Fibroblast of skin of right biceps (primary cell): ENCODE data around the gene OTOP3.
"Not testable (repeated sequence)": the region's sequence is repeated elsewhere in the genome, so short reads cannot be mapped to it uniquely, and the experiment has no call there.

ENCODE experiments used
- DNase-seq: peaks from one replicate; pipeline ENCODE4 v3.0.0-alpha.2; 2013

OTOP3 gene, protein sequence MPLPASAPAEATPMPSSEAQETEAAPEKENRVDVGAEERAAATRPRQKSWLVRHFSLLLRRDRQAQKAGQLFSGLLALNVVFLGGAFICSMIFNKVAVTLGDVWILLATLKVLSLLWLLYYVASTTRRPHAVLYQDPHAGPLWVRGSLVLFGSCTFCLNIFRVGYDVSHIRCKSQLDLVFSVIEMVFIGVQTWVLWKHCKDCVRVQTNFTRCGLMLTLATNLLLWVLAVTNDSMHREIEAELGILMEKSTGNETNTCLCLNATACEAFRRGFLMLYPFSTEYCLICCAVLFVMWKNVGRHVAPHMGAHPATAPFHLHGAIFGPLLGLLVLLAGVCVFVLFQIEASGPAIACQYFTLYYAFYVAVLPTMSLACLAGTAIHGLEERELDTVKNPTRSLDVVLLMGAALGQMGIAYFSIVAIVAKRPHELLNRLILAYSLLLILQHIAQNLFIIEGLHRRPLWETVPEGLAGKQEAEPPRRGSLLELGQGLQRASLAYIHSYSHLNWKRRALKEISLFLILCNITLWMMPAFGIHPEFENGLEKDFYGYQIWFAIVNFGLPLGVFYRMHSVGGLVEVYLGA

DNA sequence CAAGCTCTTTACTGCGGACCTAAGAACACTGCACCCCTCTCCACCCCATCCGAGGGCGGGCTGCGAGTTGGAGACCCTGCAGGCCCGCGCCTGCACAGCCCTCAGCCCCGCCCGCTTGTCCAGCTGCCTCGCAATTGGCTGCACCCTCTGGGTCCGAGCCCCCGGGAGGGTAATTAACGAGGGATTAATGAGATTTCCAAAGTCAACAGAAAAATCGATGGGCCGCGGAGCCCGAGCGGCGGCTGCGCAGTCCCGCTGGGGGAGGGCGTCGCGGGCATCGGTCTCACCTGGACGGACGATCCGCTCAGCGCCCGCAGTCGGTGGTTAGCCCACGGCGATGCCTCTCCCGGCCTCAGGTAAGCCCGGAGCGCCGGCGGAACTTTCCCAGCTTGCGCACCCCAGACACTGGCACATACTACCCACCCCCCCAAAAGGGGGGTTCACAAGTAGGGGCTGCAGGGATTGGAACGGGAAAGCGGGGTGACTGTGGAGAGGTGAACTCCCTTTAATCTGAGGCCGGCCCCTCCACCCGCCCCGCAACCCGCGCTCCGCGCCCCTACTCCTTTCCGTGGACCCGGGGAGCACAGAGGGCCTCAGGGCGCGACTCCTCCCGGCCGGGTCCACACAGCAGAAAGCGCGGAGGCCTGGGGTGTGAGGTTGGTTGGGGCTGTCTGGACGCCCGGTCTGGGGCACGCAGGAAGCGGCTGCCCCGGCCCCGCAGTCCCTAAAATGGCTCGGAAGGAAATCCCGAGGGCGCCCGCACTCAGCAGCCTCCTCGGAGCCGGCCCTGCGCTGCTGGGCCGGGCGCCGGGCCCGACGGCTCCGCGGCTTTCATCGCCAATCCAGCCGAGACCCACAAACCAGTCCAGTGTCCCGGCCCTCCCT, at the start of gene OTOP3:
Gene OTOP3 (plus strand): TSS at position 314 of the 885 bp plus-strand sequence. CDS start 24 bp downstream, at position 338.
- no peak for DNase-seq

DNA sequence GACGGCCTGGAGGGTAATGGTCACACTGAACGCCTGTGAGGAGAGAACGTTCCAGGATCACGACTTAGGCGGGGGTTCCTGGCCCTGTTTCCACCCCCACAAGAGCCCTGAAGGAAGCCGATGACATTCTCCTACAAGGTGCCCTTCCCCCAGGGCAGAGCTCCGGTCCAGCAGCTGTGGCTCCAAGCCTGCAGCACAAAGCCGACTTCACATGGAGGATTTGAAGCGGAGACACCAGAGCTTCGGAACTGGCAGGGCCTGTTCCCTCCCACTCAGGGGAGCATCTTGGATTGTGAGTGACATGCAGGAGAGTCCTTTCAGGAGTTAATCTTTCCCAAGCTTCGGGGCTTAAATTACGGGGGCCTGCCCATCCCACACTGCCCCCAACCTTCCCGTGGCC, 47.2 kb upstream of the OTOP3 start:
- DNase-seq = no peak

DNA sequence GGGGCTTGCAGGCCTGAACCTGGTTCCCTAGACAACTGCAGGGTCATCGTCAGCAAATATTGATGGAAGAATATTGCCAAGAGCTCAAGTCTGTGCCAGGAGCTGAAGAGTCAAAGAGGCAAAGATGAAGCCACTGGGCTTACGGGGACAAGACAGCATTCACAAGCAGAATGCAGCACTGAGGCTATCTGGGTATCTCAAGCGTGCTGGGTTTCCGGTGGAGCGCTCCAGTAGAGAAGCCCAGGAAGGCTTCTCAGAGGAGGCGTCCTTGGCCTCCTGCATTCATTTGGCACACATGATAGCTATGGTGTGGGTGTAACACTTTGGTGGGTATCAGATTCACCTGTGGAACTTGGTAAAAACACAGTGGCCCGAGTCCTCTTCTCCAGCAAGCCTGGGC, 45.1 kb upstream of the OTOP3 start:
- no peak for DNase-seq

DNA sequence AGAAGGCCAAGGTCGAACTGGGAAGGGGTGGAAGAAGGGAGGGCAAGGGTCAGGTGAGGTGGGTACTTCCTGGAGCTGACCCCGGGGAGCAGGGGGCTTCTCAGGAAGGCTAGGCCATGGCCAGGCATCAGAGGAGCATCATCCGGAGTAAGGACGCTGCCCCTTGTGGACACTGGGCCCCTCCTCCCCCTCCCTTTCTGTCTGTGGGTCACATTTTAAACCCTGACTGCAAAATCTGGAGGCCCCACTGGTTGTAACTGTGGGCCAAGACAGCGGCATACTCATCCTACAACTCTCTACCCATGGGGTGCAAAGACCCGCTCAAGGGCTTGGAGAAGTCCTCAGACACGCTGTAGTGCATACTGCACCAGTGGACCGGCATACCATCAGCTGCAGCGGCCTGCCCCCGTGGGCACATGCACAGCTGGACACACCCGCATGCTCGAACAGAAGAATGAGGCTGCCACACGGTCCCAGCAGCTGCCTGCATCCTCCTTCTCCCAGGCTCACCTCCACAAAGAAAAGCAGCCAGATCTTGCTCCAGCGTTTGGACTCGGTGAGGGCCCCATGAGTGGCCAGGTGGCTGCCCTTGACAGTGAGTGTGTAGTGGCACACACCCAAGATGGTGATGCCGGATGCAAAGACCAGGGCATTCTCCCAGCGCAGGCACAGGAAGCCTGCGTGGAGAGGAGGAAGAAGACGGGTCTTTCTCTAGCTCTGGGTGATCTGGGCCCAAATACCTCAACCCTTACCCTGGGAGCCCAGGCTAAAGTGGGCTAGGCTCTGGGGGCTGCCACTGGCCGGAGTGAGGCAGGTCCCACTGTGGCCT, 43.5 kb upstream of the OTOP3 start:
- no peak for DNase-seq

DNA sequence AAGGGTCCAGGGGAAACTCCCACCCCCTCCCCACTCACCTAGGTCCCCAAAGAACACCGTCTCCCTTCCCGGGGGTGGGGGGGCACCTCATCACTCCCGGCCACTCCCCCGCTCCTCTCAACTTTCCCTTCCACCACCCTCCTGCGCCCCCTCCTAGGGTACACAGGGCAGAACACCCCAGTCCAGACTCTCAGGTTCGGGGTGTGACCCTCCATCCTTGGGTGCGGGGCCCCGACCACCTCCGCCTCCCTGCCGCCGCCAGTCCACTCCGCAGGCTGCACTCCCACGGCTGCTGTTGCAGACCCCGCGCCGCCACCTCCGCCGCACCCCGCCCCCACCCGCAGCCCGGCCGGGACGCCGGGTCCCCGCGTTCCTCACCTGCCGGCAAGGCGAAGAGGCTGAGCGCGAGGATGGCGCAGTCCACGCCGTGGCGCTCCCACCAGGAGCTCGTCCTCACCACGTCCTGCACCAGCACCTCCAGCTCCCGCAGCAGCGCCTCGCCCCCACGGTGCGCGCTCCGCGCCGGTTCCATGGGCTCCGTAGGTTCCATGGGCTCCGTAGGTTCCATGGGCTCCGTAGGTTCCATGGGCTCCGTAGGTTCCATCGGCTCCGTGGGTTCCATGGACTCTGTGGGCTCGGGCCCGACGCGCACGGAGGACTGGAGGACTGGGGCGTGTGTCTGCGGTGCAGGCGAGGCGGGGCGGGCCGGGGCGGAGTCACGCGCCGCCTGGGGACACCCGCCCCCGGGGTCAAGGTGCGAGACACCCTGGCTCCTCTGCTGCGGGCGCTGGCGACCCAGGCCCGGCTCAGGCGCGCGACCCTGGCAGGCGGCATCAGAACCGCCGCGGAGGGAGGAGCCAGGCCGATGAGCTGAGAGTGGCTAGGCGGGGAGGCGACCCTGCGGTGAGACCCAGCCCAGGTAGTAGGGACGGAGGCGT, 42.5 kb upstream of the OTOP3 start, which contains the start of gene FADS6:
Gene FADS6 (minus strand): TSS at position 660 of the 938 bp plus-strand sequence. CDS start 38 bp downstream, at position 622.
- no peak for DNase-seq

DNA sequence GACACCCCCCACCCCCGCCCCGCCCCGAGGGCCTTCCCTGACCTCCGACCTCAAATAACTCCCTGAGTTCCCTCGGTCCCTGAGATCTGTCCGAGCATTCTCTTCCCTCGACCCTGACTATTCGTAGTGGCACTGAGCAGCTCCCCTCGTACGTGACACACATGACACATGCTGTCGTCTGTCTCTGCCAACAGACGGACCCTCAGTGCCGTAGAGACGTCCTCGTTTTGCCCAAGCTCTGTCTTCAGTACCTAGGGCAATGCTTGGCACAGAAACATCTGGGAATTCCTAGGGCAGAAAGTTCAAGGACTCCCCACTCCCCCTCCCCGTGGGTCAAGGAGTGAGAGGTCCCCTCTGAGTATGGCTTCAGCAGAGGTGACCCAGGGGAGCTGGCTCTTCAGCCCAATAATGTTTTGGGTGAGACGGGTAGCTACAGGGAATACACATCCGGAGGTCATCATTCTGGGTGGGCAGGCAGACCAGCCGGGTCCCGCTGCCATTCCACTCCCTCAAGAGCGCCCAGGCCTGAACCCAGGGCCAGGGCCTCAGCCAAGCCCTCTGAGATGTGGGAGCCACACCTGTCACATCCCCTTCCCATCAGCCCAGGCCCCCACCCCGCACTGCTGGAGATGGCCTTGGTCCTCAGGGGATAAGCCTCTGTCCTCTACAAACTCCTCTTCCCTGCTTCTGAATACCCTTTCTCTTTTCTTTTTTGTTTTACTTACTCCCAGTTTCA, 41.6 kb upstream of the OTOP3 start:
- no peak for DNase-seq

DNA sequence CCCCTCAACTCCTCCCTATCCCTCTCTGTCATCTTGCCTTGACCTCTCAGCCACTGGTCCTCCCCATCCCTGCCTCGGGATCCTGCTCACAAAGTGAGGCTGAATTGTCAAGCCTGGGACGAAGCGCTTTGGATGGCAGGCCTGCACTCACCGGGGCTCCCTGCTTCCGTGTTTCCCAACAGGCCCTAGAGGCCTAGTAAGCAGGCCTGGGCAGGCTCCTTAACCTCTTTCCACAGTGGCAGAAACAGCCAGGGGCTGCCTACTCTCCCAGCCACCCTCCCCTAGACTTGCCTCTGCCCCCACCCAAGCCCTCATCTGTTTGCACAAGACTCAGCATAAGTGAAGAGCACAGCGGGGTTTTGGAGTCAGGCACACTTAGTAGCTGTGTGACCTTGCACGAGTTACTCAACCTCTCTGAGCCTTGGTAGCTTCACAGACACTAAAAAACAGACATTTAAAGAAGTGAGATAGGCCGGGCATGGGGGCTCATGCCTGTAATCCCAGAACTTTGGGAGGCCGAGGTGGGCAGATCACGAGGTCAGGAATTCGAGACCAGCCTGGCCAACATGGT, 37.2 kb upstream of the OTOP3 start:
- DNase-seq = no peak

DNA sequence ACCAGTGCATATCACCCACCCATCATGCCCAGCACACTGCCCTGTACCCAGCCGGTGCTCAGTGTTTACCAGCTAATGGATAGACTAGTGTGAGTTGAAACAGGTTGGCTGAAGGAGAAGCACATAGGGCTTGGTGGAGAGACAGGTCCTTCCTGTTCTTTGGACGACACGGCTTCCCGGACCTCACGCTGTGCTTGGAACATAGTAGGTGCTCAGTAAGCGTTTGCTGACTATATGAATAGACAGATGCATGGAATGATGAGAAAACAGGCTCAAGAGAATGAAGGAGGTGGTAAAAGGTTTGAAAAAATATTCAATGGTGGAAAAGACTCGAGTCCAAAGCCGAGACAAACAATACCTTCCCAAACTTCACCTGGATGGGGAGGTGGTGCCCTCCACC, 35.5 kb upstream of the OTOP3 start:
- no peak for DNase-seq

DNA sequence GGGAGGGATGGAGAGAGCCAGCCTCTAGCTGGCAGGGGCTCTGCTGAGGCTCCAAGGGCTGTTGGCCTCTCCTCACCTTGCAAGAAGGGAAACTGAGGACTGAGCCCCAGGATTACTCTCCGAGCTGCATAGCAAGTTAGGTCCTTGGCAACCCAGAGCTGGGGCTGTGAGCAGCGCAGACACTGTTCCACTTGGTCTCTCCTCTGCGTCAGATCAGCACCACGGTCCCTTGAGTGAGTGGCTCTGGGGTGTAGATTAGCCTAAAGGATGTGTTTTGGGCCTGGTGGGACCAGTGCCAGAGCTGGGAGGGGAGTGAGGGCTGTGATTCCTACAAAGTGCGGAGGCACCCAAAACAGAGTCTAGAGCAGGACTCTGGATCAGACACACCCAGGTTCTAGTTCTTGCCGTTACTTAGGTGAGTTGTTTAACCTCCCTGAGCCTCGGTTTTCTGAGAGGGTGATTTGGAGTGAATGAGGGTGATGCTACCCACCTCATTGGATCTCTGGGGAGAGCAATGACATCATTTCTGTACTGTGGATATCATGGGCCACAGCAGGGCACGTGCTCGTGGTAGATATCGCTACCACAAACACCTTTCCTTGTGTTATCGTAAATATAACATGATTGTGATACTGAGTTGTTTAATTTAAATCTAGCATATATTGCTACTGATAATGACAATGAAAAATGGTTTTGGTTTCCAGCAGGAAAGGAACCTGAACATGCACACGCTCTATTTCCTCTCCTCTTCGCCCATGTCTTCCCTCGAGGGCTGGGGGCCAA, 34.2 kb upstream of the OTOP3 start:
- DNase-seq = no peak

DNA sequence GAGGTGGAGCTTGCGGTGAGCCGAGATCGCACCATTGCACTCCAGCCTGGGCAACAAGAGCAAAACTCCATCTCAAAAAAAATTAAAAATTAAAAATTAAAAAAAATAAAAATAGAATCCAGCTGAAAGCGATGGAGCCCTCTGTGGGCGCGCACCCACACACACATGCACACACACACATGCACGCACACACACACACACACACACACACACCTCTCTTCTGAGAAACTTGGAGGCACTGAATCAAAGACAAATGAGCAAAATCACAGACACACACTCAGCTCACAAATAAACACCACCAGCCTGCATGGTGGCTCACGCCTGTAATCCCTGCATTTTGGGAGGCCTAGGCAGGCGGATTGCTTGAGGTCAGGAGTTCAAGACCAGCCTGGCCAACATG, 32.7 kb upstream of the OTOP3 start:
- DNase-seq = no peak

DNA sequence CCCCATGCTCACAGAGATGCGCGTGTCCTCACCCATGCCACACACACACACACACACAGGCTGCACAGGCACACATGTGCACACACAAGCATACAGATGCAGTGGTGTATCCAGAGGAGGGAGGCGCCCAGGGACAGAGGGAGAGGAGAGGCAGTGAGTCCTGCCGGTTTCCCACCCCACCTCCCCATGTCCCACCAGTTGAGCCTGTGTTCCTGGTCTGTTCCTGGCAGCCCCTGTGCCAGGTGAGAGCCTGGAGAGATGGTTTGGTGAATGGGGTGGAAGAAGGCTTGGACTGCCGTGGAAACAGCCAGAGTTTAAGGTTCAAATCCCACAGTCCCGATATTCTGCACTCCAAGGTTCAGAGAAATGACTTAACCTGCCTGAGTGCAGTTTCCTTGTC, 32.0 kb upstream of the OTOP3 start:
- DNase-seq = no peak

DNA sequence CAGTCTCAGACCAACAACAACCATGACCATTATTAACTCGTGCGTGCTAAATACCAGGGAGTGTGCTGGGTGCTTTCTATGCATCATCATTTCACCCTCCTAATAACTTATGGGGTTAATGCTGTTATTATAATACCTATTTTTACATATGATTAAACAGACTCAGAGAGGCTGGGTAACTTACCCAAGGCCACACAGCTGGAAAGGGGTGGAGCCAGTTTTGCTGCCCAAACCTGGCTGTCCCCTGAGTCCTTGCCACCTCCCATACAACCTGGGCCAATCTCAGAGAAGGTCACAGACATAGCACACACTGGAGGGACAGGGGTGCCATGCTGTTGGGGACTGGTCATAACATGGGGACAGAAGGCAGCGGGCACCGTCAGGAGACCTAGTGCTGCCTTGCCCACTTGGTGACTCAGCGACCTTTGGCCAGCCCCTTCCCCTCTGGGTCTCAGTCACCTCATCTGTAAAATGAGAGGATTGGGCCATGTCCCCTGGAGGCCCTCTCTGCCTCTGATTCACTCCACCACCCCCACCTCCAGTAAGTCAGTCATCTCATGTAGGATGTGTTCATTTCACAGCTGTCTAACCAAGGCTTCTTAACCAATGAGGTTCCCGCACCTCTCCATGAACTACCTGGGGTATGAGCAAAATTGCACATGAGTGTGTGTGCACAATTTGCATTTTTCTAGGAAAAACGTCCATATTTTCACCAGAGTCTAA, 30.9 kb upstream of the OTOP3 start:
- DNase-seq = no peak

DNA sequence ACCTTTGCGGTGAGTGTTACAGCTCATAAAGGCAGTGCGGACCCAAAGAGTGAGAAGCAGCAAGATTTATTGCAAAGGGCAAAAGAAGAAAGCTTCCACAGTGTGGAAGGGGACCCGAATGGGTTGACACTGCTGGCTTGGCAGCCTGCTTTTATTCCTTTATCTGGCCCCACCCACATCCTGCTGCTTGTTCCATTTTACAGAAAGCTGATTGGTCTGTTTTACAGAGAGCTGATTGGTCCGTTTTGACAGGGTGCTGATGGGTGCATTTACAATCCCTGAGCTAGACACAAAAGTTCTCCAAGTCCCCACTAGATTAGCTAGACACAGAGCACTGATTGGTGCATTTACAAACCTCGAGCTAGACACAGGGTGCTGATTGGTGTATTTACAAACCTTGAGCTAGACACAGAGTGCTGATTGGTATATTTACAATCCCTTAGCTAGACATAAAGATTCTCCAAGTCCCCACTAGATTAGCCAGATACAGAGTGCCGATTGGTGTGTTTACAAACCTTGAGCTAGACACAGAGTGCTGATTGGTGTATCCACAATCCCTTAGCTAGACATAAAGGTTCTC, 29.4 kb upstream of the OTOP3 start:
- DNase-seq = not testable (repeated sequence)

DNA sequence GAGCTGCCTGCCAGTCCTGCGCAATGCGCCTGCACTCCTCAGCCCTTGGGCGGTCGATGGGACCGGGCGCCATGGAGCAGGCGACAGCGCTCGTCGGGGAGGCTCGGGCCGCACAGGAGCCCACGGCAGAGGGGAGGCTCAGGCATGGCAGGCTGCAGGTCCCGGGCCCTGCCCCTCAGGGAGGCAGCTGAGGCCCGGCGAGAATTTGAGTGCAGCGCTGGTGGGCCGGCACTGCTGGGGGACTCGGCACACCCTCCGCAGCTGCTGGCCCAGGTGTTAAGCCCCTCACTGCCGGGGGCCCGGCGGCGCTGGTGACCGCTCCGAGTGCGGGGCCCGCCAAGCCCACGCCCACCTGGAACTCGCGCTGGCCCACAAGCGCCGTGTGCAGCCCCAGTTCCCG, 28.7 kb upstream of the OTOP3 start:
- DNase-seq = no peak

DNA sequence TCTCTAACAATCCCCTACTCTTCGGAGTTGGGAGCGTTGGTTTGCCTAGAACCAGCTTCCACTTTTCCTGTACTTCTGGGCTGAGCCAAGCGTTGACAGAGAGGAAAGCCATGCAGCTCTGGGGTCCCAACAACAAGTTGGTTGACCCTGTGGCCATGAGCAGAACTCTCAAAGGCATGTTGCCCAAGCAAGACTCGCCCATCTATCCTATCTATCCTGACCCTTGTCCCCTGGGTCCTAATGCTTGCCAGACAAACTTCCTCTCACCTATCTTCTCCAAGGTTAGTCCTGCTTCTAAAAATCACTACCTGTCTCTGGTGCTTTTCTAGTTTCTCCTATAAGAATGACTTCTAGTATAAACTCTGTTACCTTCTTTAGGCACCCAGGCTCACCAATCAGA, 26.6 kb upstream of the OTOP3 start:
- not testable (repeated sequence) for DNase-seq

DNA sequence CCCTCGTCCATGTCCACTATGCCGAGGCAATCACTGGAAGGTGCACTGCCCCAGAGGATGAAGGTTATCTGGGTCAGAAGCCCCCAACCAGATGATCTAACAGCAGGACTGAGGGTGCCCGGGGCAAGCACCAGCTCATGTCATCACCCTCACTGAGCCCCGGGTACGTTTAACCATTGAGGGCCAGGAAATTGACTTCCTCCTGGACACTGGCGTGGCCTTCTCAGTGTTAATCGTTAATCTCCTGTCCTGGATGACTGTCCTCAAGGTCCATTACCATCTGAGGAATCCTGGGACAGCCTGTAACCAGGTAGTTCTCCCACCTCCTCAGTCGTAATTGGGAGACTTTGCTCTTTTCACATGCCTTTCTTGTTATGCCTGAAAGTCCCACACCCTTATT, 24.3 kb upstream of the OTOP3 start:
- DNase-seq = not testable (repeated sequence)

DNA sequence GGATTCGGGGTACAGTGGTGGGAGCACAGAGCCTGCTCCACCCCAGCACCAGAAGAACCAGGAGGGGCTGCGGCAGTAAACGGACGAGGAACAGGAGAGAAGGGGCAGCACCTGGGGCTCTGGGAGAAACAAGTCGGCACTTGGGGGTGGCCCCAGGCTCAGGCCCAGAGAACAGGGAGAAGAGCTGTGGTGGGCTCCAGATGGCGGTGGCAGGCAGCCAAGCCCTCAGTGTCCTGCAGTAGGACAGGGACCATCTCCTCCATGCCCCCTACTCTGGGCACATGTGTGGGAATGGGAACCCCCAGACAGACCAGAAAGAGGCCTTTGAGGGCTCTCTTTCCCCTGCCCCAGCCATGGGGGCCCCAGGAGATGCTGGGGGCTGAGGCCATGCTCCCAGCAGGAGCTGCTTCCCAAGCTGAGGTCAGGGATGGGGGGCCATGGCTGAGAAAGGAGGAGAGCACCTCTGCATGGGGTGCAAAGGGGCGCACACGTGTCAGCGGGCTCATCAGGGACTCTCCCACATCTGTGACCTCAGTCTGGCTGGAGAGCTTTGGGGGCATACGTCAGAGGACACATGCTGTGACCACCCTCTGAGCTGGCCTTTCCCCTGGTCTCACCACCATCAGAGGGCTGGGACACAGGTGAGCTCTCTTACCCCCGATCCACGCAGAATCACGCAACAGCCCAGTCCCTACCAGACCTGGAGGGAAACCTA, 19.4 kb upstream of the OTOP3 start:
- no peak for DNase-seq

DNA sequence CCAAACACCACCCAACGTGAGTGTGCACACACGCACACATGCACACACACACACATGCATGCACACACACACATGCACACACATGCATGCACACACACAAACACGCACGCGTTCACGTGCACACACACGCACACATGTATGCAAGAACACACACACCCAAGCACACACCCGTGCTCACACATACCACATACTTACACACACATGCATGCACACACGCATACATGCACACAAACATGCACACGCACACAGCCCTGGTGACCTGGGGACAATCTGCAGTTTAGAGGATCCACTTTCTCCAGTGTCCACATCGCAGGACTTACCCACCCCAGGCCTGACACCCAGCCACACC, 18.9 kb upstream of the OTOP3 start:
- no peak for DNase-seq
